ENCODE measurements around the gene ADCY5.

Gene ADCY5

GRCh38 chr3:123431007-123431657, 17.8 kb downstream of the ADCY5 start:
- TF ChIP-seq HDGF (IDR thresholded peaks at IDR 0.05; ENCODE audit: borderline replicate concordance) (no peak), BHLHE40 (IDR thresholded peaks at IDR 0.05; ENCODE audit: borderline replicate concordance) (no peak), FOXA1 (IDR thresholded peaks at IDR 0.05) (no peak), TARDBP (IDR thresholded peaks at IDR 0.05) (no peak), FOXK2 (IDR thresholded peaks at IDR 0.05) (no peak), PKNOX1 (IDR thresholded peaks at IDR 0.05) (no peak), SUZ12 (IDR thresholded peaks at IDR 0.05) (no peak), L3MBTL2 (conservative IDR thresholded peaks at IDR 0.05) (no peak), LEF1 (IDR thresholded peaks at IDR 0.05; ENCODE audit: borderline replicate concordance) (no peak), ZNF384 (IDR thresholded peaks at IDR 0.05) (no peak), CTBP1 (IDR thresholded peaks at IDR 0.05; ENCODE audit: borderline replicate concordance) (no peak), FOXM1 (IDR thresholded peaks at IDR 0.05; ENCODE audit: borderline replicate concordance) (no peak)
- POLR2A ChIA-PET: no interaction called here
- no peak for DNase-seq (ENCODE audit: extremely low spot score)
- CTCF ChIA-PET: no interaction called here

GRCh38 chr3:123430266-123430665, 18.6 kb downstream of the ADCY5 start:
- POLR2A ChIA-PET: no interaction called here
- no peak for DNase-seq (ENCODE audit: extremely low spot score)
- CTCF ChIA-PET: no interaction called here
- TF ChIP-seq TARDBP (IDR thresholded peaks at IDR 0.05): no peak
- no peak for TF ChIP-seq PKNOX1 (IDR thresholded peaks at IDR 0.05)
- TF ChIP-seq SP1 (IDR thresholded peaks at IDR 0.05): no peak
- no peak for TF ChIP-seq ZNF384 (IDR thresholded peaks at IDR 0.05)
- no peak for TF ChIP-seq HDGF (IDR thresholded peaks at IDR 0.05; ENCODE audit: borderline replicate concordance)
- TF ChIP-seq FOXK2 (IDR thresholded peaks at IDR 0.05): no peak
- no peak for TF ChIP-seq CTBP1 (IDR thresholded peaks at IDR 0.05; ENCODE audit: borderline replicate concordance)
- TF ChIP-seq NFRKB (IDR thresholded peaks at IDR 0.05): no peak
- no peak for TF ChIP-seq SUZ12 (IDR thresholded peaks at IDR 0.05)
- no peak for TF ChIP-seq ELF4 (IDR thresholded peaks at IDR 0.05)
- TF ChIP-seq LEF1 (IDR thresholded peaks at IDR 0.05; ENCODE audit: borderline replicate concordance): no peak
- TF ChIP-seq L3MBTL2 (conservative IDR thresholded peaks at IDR 0.05): no peak
- no peak for TF ChIP-seq FOXA1 (IDR thresholded peaks at IDR 0.05)
- no peak for TF ChIP-seq FOXM1 (IDR thresholded peaks at IDR 0.05; ENCODE audit: borderline replicate concordance)
- no peak for TF ChIP-seq BHLHE40 (IDR thresholded peaks at IDR 0.05; ENCODE audit: borderline replicate concordance)
- TF ChIP-seq ARNT (IDR thresholded peaks at IDR 0.05): no peak

GRCh38 chr3:123429362-123430125, 19.3 kb downstream of the ADCY5 start:
- DNase-seq (ENCODE audit: extremely low spot score): no peak
- TF ChIP-seq FOXM1 (IDR thresholded peaks at IDR 0.05; ENCODE audit: borderline replicate concordance) (no peak), ARNT (IDR thresholded peaks at IDR 0.05) (no peak), ELF4 (IDR thresholded peaks at IDR 0.05) (no peak), SP1 (IDR thresholded peaks at IDR 0.05) (no peak), LEF1 (IDR thresholded peaks at IDR 0.05; ENCODE audit: borderline replicate concordance) (no peak), SUZ12 (IDR thresholded peaks at IDR 0.05) (no peak), FOXK2 (IDR thresholded peaks at IDR 0.05) (no peak), ZNF384 (IDR thresholded peaks at IDR 0.05) (no peak), NFRKB (IDR thresholded peaks at IDR 0.05) (no peak), TARDBP (IDR thresholded peaks at IDR 0.05) (no peak), HDGF (IDR thresholded peaks at IDR 0.05; ENCODE audit: borderline replicate concordance) (no peak), L3MBTL2 (conservative IDR thresholded peaks at IDR 0.05) (no peak), PKNOX1 (IDR thresholded peaks at IDR 0.05) (no peak), FOXA1 (IDR thresholded peaks at IDR 0.05) (no peak), CTBP1 (IDR thresholded peaks at IDR 0.05; ENCODE audit: borderline replicate concordance) (no peak), BHLHE40 (IDR thresholded peaks at IDR 0.05; ENCODE audit: borderline replicate concordance) (no peak)
- POLR2A ChIA-PET: no interaction called here
- CTCF ChIA-PET: no interaction called here

- POLR2A ChIA-PET: no interaction called here
- TF ChIP-seq L3MBTL2 (conservative IDR thresholded peaks at IDR 0.05): no peak
- no peak for TF ChIP-seq LEF1 (IDR thresholded peaks at IDR 0.05; ENCODE audit: borderline replicate concordance)
- TF ChIP-seq NFRKB (IDR thresholded peaks at IDR 0.05): no peak
- TF ChIP-seq ZNF384 (IDR thresholded peaks at IDR 0.05): no peak
- TF ChIP-seq SUZ12 (IDR thresholded peaks at IDR 0.05): no peak
- TF ChIP-seq ELF4 (IDR thresholded peaks at IDR 0.05): no peak
- no peak for TF ChIP-seq CTBP1 (IDR thresholded peaks at IDR 0.05; ENCODE audit: borderline replicate concordance)
- TF ChIP-seq SP1 (IDR thresholded peaks at IDR 0.05): no peak
- no peak for TF ChIP-seq TARDBP (IDR thresholded peaks at IDR 0.05)
- TF ChIP-seq FOXM1 (IDR thresholded peaks at IDR 0.05; ENCODE audit: borderline replicate concordance): no peak
- TF ChIP-seq PKNOX1 (IDR thresholded peaks at IDR 0.05): no peak
- no peak for TF ChIP-seq FOXK2 (IDR thresholded peaks at IDR 0.05)
- no peak for TF ChIP-seq ARNT (IDR thresholded peaks at IDR 0.05)
- TF ChIP-seq FOXA1 (IDR thresholded peaks at IDR 0.05): no peak
- TF ChIP-seq HDGF (IDR thresholded peaks at IDR 0.05; ENCODE audit: borderline replicate concordance): no peak
- no peak for TF ChIP-seq BHLHE40 (IDR thresholded peaks at IDR 0.05; ENCODE audit: borderline replicate concordance)
- CTCF ChIA-PET: interaction anchor here (0.6 kb wide), 1 partner anchor 41 kb away, joined by 3 read pairs; no protein-coding TSS in a partner anchor
- no peak for DNase-seq (ENCODE audit: extremely low spot score)
These were observed 23.7 kb downstream of the ADCY5 start for GRCh38 chr3:123424999-123425712.

All from HEK293T (cell line).